NCI-H146 (cell line): ENCODE measurements around the gene SEMA5B.

ENCODE experiments used
- DNase-seq: peaks from one replicate; lab custom pipeline; 2025; lab: John Stamatoyannopoulos, UW

The SEMA5B gene

DNA sequence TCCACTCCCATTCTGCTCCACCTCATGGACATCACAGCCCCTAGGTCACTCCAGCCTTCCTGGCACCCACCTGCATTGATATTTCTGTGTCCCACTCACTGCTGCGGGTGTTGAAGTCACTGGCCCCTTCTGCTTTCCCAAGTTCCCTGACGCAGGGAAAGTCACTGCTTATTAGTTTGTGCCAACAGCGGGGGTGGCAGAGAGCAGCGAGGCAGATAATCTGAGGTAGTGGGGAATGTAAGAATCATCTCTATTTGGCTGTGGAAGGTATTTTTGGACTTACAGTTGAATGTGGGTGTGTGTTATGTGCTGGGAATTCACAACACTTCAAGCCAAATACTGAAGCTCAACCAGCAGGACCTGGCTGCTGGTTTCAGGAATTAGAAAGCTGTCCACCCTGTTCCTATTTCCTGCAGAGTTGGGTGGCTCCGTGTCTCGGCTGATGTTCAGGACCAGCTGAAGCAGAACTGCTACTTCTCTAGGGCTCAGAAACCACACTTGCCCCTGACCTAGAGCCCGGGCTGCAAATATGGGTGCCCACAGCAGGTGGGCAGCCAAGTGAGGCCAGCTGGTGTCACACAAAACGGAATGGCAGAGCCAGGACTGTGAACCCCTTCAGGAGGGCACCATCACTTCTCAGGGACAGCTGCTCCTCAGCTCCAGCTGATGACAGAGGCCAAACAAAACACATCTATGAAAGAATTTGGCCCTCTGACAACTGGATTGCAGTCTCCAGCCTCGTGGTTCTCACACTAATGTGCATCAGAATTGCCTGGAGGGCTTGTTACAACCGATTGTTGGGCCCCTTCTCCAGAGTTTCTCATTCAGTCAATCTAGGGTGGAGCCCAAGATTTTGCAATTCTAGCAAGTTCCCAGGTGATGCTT lies 57.7 kb downstream of the SEMA5B start:
- DNase-seq: no peak

DNA sequence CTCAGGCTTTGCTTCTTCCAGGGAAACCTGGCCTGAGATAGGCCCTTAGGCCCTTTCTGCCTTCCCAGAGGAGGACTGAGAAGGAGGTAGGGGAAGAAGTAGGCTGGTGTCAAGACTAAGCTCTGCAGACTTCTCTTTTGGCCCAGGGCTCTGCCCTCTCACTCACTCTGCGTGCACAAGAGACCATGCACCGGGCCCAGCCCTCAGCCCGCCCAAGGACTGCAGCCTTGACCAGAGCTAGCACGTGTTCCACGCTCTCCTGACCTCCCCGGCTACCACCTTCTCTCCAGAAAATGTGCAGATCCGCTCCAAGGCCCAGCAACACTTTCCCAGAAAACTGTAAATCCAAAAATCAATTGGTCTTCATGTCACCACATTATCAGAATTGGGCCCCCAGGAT lies 59.8 kb downstream of the SEMA5B start:
- DNase-seq: no peak

DNA sequence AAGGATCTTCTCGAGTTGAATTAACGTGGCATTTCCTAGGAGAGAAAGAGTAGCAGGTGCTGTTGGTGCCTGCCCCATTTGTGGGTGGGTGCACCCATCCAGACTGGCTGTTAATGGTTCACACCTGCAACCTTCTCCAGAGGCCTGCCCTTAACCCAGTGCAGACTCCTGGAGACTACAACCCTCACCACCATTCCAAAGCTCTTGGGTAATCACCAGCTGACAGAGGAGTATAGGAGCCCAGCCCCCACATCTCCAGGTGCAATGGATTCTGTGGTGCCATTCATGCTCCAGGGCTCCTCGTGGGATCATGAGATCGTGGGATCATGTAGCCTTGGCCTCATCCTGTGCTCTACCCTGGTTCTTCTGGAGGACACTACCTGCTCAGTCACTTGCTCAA lies 60.2 kb downstream of the SEMA5B start:
- no peak for DNase-seq

DNA sequence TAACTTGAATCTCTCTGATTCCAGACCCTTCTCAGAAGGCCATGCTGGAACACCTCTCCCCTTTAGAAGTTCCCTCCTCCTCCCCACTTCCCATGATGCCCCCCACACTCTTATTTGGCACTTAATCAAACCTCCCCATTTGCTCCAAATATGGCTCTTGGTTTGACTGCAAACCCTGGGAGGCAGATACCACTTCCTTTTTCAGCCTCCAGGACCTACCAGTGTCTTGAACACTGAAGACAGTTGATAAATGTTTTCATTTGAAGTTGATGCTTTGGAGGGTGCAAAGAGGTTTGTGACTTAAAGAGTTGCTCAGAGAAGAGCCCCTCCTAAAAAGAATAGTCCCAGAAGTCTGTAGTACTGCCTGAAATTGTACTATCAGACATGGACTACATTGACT lies 61.5 kb downstream of the SEMA5B start:
- DNase-seq: no peak

DNA sequence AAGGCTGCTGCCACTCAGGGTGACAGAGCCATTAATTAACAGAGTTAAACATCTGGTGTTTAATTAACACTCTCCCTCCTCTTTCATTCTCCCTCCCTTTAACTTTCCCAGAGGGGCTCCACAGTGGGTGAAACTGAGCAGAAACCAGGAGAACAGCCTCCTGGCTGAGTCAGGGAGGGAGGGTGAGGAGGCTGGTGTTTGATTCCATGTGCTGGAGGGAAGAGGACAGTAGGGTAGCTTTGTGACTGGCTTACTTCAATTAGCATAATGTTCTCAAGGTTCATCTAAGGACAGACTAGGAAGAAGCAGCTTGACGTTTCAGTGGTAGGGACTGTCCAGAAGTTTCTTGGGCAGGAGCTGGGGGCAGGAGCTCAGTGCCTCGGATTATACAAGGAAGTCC lies 62.8 kb downstream of the SEMA5B start:
- DNase-seq: peak; percentile 22

DNA sequence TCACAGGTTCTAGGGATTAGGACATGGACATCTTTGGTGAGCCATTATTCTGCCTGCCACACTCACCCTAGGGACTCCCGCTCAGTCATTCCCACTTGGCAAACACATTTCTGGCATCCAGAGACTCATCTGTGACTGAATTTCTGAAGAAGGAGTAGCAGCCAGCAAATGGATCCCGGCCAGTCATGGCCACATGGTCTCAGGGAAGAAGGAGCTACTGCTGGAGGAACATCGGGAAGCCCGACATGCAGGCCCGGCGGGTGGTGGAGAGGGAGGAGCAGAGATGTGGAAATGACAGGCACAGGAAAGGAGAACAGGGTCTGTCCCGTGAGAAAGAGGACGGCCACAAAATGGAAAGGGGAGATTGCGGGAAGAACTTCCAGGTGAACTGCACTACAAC lies 65.4 kb downstream of the SEMA5B start:
- no peak for DNase-seq

DNA sequence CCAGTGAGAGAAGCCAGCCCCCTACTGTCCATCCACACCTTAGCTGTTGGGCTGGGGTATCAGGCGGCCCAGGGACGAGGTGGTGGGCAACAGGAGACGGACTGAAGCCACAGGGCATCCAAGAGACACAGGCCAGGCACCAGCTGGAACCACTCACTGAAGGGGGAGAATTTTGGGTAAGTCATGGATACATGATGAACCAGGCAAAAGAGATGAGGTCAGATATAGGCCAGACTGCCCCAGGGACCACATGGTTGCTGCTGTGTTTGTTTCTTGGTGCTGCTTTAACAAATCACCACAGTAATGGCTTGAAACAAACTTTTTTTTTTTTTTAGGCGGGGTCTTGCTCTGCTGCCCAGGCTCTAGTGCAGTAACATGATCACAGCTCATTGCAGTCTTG lies 66.4 kb downstream of the SEMA5B start:
- DNase-seq: no peak

DNA sequence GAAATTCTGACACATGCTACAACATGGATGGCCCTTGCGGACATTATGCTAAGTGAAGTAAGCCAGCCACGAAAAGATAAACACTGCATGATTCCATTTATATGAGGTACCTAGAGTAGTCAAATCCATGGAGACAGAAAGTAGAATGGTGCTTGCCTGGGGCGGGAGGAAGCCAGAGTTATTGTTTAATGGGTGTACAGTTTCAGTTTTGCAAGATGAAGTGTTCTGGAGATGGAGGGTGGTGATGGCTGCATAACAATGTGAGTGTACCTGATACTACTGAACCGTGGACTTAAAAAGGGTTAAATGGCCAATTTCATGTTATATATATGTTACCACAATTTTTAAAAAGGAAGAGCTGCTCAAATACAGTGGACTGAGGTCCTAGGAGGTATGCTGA lies 66.9 kb downstream of the SEMA5B start:
- no peak for DNase-seq

DNA sequence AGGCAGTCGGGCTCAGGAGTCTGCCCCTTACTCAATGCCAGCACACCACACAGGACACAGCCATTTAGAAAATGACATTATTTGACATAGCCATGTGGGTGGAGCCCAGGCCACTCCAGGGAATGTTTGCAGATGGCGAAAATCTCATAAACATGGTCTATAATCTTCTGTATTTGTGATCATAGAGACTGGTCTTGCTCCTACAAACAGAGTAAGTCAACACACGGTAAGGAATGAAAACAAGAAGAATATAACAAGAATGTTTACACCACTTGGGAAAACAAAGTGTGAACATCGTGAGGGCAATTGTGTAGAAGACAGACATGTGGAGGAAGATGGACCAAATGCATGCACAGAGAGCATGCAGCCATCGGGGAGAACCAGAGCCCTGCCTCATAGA lies 68.2 kb downstream of the SEMA5B start:
- DNase-seq: no peak

DNA sequence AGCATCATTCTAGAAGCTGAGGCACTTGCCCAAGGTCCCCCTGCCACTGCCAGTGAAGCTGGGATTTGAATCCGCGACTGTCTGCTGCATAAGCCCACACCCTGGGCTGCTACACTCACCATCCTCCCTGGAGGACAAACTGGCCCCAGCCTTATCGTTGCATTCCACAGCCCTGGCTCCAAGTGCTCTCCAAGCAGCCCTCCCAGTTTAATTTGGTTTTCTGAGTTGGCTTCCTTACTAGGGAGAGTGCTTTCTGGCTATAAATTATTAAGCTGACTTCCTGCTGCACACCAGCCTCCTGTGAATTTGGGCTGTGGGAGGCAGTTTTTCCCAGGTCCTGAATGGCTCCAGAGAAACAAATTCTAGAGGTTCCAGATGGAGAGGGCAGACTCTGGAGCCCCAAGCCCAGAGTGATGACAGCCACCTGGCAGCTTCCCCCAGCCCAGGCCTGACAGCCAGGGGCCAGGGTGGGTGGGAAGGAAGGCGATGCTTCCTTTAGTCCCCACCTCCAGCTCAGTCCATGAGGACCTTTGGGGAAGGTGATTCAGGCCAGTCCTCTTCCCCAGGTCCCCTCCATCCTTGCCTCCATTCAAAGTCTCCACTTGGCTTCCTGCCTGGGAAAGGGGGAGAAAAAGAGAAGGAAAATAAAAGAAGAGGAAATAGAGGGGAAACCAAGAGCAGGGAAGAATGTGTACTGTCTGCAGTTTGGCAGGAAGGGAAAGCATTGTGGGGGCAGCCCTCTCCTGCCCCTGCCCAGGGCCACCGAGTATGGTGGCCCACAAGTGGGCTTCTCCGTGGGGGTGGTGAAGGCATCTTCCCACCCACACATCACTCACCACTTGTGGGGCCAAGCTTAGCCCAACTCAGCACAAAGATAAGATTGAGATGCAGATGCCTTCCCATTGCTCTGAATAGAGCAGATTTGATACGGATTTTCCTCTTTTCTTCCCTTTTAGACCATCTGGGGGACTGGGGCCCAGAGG lies 69.6 kb downstream of the SEMA5B start:
- no peak for DNase-seq

DNA sequence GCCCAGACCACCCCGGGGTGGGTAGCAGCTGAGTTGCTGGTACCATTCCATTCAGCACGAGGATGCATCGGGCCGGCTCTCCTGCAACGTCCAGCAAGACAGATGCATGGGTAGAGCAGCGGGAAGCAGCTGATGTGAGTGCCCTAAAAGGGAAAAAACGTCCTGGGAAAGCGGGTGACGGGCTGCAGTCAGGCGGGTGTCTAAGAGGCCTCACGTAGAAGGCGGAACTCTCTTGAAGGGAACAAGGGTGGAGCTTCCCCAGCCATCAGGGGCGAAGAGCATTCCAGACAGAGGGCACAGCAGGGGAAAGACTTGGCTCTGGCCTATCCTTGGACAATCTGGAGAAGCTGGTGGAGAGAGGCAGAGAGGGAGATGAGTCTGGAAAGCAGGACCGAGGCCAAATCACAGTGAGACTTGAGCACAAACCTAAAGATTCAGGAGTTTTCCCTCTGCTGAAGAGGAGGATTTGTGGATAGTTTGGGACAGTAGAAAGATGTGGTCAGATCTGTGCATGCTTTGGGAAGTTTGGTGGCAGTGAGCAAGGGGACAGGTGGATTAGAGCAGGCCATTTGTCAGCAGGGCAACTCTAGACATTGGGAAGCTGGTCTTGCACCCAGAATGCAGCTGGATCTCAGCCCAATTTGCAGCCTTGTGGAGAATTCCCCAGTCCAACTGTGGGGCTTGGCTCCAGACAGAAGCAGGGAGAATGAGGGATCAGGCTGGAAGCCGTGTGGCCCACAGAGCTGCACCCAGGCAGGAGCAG lies 70.7 kb downstream of the SEMA5B start:
- no peak for DNase-seq

DNA sequence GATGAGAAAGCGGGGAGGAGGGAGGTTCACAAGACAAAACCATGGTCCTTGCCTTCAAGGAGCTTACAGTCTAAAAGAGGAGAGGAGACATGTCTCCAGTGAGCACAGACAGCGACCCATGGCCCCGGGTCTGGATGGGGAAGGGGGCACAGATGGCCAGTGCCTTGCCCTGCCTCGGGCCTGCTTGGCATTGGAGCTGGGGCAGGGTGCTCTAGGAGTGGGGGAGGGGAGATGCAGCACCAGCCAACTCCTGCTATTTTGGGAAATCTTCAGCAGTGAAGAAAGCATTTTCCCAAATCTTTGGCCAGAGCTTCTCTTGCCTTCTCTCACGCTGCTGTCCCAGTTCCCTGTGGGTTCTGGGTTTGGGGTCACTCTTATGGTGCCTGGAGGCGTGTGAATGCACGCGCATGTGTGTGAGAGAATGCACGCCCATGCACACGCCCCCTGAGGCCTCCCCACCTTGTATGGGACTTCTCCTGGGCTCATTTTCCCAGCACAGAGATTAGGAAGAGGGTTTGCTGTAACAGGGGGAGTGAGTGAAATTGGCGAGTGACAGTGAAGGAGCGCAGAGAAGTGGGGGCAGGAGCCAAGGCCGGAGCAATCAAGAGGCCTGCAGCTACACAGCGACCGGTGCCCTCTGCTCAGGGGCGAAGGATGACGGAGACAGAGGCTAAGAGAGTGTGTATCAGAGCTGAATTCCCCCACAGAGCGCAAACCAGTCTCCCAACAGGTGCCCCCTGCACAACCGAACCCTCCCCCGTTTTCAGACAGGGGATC lies 71.5 kb downstream of the SEMA5B start:
- DNase-seq: no peak

DNA sequence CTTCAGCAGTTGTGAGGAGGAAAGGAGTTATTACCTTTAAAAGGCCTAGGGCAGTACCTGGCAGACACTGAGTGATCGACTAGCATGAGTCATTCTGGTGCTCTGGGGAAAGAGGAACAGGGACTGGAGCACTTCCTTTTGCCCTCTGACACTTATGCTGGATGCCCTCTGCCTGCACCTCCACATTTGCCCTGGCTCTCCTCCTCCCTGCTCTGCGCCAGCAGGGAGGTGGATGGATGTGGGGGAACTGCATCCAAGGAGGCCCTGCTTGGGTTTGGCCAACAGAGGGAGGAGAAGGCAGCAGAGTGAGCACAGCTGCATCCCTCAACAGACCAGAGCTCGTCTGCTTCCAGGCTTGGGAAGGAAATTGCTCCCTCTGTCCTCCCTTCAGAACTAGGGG lies 75.0 kb downstream of the SEMA5B start:
- DNase-seq: no peak

DNA sequence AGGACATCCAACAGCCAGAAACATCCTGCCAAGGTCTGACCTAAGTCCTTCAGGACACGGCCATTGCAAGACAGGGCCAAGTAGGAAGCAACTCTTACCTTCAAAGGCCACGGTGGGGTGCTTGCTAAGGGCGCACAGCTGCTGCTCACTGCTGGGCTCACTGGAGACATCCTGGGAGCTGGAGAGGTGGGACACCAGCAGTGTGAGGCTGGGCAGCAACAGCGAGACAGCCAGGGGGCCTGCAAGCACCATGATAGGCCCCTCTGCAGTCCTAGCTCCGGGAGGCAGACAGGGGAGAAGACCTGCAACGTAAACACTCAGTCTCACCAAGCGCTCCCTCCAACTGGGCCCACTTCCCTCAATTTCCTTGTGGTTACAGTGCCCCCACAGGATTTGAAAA lies 79.2 kb downstream of the SEMA5B start:
- peak; percentile 33 for DNase-seq

DNA sequence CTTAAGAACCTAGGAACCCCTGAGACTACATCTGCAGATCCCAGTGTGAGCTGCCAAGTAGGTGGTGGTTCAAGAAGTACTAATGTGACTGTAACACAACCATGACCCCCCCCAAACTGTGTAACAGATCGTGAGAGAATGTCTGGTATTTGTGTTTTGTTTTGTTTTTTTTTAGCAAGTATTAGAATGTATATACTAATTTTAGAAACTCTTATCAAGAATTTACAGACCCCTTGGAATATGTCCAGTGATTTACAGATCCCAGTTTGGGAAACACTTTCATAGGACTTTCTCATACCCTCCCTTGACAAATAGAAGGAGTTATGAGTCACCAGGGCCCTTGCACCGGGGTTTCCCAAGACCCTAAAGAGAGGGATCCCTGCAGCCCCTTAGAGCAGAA lies 79.8 kb downstream of the SEMA5B start:
- DNase-seq: no peak

DNA sequence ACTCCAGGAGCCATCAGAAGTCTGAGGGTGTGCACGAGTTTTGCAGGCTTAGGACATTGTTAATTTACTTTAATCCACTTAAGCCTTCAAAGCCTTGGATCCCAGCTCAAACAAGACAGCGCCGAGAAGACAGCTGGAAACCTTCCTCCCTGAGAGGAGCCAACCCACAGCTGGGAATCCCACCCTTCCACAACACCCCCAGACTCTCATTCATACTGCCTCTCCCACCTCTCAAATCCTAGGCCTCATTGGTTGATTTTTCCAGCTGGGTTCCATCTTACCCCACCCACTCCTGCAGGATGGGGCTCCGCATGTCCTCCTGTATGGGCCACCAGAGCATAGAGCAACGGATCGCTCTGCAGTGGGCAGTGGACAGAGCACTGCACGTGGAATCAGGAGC lies 80.4 kb downstream of the SEMA5B start:
- DNase-seq: no peak

DNA sequence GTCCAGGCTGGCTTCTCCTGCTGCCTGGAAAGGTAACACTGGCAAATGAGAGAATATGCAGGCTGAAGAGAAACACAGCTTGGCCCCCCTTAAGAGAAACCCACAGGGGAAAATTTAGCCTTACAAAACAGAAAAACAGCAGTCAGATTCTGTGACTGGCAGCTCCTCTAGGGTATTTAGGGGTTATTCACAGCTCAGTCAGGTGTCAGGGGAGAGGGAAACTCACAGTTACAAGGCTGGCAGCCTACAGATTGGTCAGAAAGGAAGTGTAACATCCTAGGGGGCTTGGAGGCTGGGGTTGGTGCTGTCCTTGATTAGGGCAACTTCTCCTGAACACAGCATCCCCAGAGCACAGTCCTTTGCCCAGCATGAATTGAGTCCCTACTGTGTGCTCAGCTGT lies 81.4 kb downstream of the SEMA5B start:
- DNase-seq: no peak

DNA sequence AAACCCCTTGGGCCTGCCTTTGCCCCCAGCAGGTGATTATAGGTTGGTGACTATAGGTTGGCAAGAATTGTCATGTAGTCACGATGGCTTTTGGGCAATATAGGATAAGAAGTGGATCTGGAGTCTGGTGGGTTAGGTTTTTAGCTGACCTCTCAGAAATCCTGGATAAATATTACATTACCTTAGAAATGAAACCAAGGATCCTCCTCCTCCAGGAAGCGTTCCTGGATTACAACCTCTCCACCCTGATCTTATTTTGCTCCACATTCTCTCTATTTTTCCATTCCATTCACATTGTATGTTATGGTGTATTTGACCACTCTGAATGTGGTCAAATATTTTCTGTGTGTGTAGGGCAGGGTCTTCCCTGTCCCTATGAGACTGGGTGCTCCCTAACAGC lies 82.3 kb downstream of the SEMA5B start:
- no peak for DNase-seq

DNA sequence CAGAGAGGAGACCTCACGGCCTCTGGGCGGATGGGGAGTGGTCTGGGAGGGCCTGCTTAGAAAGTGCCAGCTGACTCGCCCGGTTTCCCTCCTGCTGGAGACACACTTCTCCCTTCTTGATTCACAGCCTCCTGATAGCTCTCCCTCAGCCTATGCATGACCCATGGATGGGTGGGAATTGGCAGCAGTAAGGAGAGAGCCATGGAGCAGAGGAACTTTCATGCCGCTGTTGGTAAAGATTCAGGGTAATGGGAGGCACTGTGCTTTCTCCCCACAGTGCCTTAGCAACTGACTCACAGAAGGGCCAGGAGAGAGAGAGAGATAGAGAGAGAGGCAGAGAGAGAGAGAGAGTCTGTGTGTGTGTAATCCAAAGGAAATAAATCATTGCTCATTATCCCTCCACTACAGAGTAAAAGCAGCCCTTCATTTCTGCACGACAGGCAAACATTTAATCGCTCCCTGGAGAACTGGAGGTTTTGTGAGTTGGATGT lies 82.8 kb downstream of the SEMA5B start:
- no peak for DNase-seq

DNA sequence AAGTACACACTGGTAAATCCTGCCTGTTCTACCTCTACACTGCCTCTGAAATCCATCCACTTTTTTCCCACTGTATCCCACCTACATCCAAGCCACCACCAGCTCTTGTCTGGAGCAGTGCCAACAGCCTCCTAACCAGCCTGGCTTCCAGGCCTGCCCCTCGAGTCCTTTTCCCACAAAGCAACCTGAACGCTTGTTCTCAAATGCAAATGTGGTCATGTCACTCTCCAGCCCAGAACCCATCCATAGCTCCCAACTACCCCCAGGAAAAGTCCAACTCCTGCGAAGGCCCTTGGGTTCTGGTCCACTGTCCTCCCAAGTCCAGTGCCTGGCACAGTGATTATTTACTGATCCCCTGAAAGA lies 83.8 kb downstream of the SEMA5B start:
- no peak for DNase-seq
